Hair follicle dermal papilla cell (primary cell): ENCODE measurements around the gene CYP2C8. TPM values are rescaled to one million over a fixed set of nuclear protein-coding genes. Genes with fewer than 3 reads are reported as not detected.

Source experiments
- small RNA-seq: library from RNA; depleted of rRNA; stranded (forward); fragments of <200 nt; gene quantifications from one replicate; pipeline ENCODE3, GENCODE V24; 2012
- total RNA-seq: library from RNA; depleted of rRNA; stranded (reverse); fragments of >200 nt; gene quantifications from 2 replicates; pipeline ENCODE4 v1.2.3, GENCODE V29; 2012

Gene CYP2C8
- 0.32 TPM in 1 of 2 replicates, not detected in the other for total RNA-seq

GRCh38 chr10:95069286-95069685 is at the start of gene CYP2C8:
CYP2C8 (minus strand) TSS chr10:95069497; CDS start chr10:95069402, 95 bp downstream.

Small RNA genes within 50 kb of the gene (small RNA-seq; reads per million reads assigned to genes)
- not detected for gene CYP2C60P

Other genes with a start within 250 kb of the CYP2C8 start
- gene CYP2C9, start 130.8 kb downstream of the CYP2C8 start, total RNA-seq: not detected in 2 replicates
- gene ACSM6, start 124.7 kb upstream of the CYP2C8 start, total RNA-seq: not detected in 2 replicates
- 36.8 and 49.5 TPM in 2 replicates for gene PDLIM1, start 221.5 kb upstream of the CYP2C8 start, total RNA-seq